Measurements from ENCODE around the gene RASSF1. TPM values are rescaled to one million over a fixed set of nuclear protein-coding genes. Genes with fewer than 3 reads are reported as not detected.

Gene RASSF1
- total RNA-seq, 2 experiments from 2014 or later = 68.0 to 71.2 TPM

DNA sequence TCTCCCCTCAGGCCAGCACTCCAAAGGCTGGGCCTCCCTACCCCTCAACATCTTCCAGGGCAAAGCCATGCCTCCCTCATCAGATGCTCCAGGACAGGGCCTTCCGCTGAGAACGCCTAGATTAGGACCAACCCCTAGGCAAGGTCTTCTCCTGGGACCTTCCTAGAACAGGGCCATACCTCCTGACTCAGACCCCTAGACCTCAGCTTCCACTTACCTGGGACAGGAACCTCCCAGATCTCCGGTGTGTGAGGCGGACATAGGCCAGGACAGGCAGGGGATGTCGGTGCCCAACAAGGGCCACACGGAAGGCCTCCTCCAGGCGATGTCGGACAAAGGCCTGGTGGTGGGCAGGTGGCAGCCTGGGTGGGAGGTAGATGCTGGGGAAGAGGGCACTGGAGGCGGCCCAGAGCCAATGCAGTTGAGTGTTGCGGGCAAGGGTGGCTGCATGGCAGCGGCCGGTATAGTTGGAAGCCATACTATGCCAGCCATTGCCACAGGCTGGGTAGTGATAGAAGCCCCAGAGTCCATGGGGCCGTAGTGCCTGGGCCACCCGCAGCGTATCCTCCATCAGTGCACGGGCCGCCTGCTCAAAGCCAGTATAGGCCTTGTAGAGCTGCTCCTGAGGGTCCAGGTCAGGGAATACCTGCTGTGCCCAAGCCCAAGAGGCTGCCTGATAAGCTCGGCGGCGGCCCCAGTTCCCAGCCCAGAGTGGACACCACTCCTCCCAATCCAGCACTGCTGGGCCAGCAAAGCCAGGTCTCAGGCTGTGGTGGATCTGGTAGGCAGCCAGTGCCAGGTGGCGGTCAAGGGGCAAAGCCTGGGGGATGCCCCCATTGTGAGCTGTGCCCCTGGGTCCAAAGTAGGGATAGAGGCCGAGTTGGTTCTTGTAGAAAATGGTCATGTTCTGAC, 45.9 kb downstream of the RASSF1 start:
- no peak overlapping the region for H3K4me3 Mint-ChIP-seq
- H3K27ac ChIP-seq (ENCODE audit: low read depth in 1 of 2, low read length in 2 of 2) = no peak overlapping the region
- peaks cover 17% of the 10 kb centered on the region for H3K36me3 Mint-ChIP-seq (ENCODE audit: low read depth)
- H3K27me3 Mint-ChIP-seq = no peaks in the 10 kb centered on the region
- H3K36me3 ChIP-seq (ENCODE audit: insufficient read depth, low read length) = peaks cover 9% of the 10 kb centered on the region
- intact Hi-C loops (cut with DNase I, micrococcal nuclease) = loop anchor here (5.0 kb wide), 3 partner anchors 43 to 882 kb away; partner anchors contain the start of genes RBM6 (in 1 of the 2), RHOA (in 1 of the 2) and TCTA (in 1 of the 2)
- no peaks in the 10 kb centered on the region for H3K9me3 ChIP-seq (ENCODE audit: control insufficient read depth in 1 of 2, insufficient read depth in 1 of 2, low read length in 2 of 2)
- POLR2A ChIA-PET = interaction anchor here (0.6 kb wide), 1 partner anchor 1013 kb away, joined by 3 read pairs; no protein-coding TSS in a partner anchor
- CTCF ChIA-PET = no interaction called here
- peak overlapping the region; percentile 56 for H3K27ac Mint-ChIP-seq
- peaks cover 45% of the 10 kb centered on the region for H3K4me1 ChIP-seq (ENCODE audit: insufficient read depth, low read length)
- H3K27me3 ChIP-seq (ENCODE audit: control insufficient read depth in 1 of 2, insufficient read depth in 2 of 2, low read length in 2 of 2) = no peaks in the 10 kb centered on the region
- no peak for TF ChIP-seq CTCF (IDR thresholded peaks at IDR 0.05)
- H3K4me3 ChIP-seq (ENCODE audit: low read length) = no peak overlapping the region
- peaks cover 41% of the 10 kb centered on the region for H3K4me1 Mint-ChIP-seq (ENCODE audit: low read depth)
- ATAC-seq (ENCODE audit: poor library complexity) (no peak), DNase-seq (peak in 1 of 14 experiments; percentile 36)
- no peaks in the 10 kb centered on the region for H3K9me3 Mint-ChIP-seq

DNA sequence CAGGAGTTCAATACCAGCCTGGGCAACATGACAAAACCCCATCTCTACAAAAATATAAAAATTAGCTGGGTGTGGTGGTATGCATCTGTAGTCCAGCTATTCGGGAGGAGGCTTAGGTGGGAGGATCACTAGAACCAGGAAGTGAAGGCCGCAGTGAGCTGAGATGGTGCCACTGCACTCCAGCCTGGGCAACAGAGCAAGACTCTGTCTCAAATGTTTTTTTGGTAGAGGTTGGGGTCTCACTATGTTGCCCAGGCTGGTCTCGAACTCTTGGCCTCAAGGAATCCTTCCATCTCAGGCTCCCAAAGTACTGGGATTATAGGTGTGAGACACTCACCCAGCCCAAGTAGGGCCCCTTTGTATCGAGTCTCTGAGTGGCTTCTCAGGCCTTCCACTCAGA, 46.5 kb downstream of the RASSF1 start:
- Mint-ChIP-seq H3K4me3 (no peak overlapping the region), H3K36me3 (ENCODE audit: low read depth) (peaks cover 18% of the 10 kb centered on the region), H3K4me1 (ENCODE audit: low read depth) (peaks cover 34% of the 10 kb centered on the region), H3K27me3 (no peaks in the 10 kb centered on the region), H3K27ac (peak overlapping the region; percentile 56), H3K9me3 (no peaks in the 10 kb centered on the region)
- Histone ChIP-seq H3K9me3 (ENCODE audit: control insufficient read depth in 1 of 2, insufficient read depth in 1 of 2, low read length in 2 of 2) (no peaks in the 10 kb centered on the region), H3K4me3 (ENCODE audit: low read length) (no peak overlapping the region), H3K27me3 (ENCODE audit: control insufficient read depth in 1 of 2, insufficient read depth in 2 of 2, low read length in 2 of 2) (no peaks in the 10 kb centered on the region), H3K27ac (ENCODE audit: low read depth in 1 of 2, low read length in 2 of 2) (no peak overlapping the region), H3K4me1 (ENCODE audit: insufficient read depth, low read length) (peaks cover 42% of the 10 kb centered on the region), H3K36me3 (ENCODE audit: insufficient read depth, low read length) (peaks cover 15% of the 10 kb centered on the region)
- TF ChIP-seq CTCF (IDR thresholded peaks at IDR 0.05) = no peak
- ChIA-PET POLR2A (interaction anchor here (3.3 kb wide), 1 partner anchor 43 kb away, joined by 28 read pairs; no protein-coding TSS in a partner anchor), CTCF (no interaction called here)
- intact Hi-C loops (cut with DNase I, micrococcal nuclease) = loop anchor here in 1 of 2 experiments (5.0 kb wide), 1 partner anchor 352 kb away; the partner anchor contains the start of gene RBM6
- ATAC-seq (ENCODE audit: poor library complexity) (no peak), DNase-seq (no peak)

GRCh38 chr3:50293079-50293801, 47.4 kb downstream of the RASSF1 start:
- no peak for TF ChIP-seq CTCF (IDR thresholded peaks at IDR 0.05)
- Histone ChIP-seq H3K27me3 (ENCODE audit: control insufficient read depth in 1 of 2, insufficient read depth in 2 of 2, low read length in 2 of 2) (no peaks in the 10 kb centered on the region), H3K36me3 (ENCODE audit: insufficient read depth, low read length) (peaks cover 23% of the 10 kb centered on the region), H3K9me3 (ENCODE audit: control insufficient read depth in 1 of 2, insufficient read depth in 1 of 2, low read length in 2 of 2) (no peaks in the 10 kb centered on the region), H3K27ac (ENCODE audit: low read depth in 1 of 2, low read length in 2 of 2) (peak overlapping the region; percentile 48 to 60), H3K4me3 (ENCODE audit: low read length) (peak overlapping the region; percentile 95), H3K4me1 (ENCODE audit: insufficient read depth, low read length) (peaks cover 34% of the 10 kb centered on the region)
- no peaks in the 10 kb centered on the region for H3K9me3 Mint-ChIP-seq
- H3K27me3 Mint-ChIP-seq = no peaks in the 10 kb centered on the region
- peak overlapping the region; percentile 95 for H3K4me3 Mint-ChIP-seq
- peak overlapping the region; percentile 93 for H3K27ac Mint-ChIP-seq
- POLR2A ChIA-PET = interaction anchor here (0.9 to 3.3 kb wide), 11 partner anchors 24 to 1689 kb away, joined by 3 to 28 read pairs (median 4); partner anchors contain the start of genes CYB561D2, GNAI2, NPRL2 and RASSF1
- intact Hi-C loops (cut with DNase I, micrococcal nuclease) = loop anchor here in 1 of 2 experiments (2.0 to 5.0 kb wide), 2 partner anchors 58 to 351 kb away; partner anchors contain the start of genes CYB561D2, NPRL2 and RBM6
- CTCF ChIA-PET = interaction anchor here (1.8 to 2.4 kb wide), 2 partner anchors 43 to 47 kb away, joined by 4 to 6 read pairs; no protein-coding TSS in a partner anchor
- peaks cover 26% of the 10 kb centered on the region for H3K4me1 Mint-ChIP-seq (ENCODE audit: low read depth)
- ATAC-seq (ENCODE audit: poor library complexity) (no peak), DNase-seq (peak in 1 of 14 experiments; percentile 39)
- H3K36me3 Mint-ChIP-seq (ENCODE audit: low read depth) = peaks cover 22% of the 10 kb centered on the region

Measured in CD4-positive, alpha-beta T cell (primary cell).